HCT116 (cell line): ENCODE data around the gene SLC5A4. TPM values are rescaled to one million over a fixed set of nuclear protein-coding genes. Genes with fewer than 3 reads are reported as not detected.

Source experiments
- ATAC-seq: fragments of 200-7000 bp; cut with Tn5 transposase; 2 replicates; pipeline ENCODE4 v1.9.1; 2020; ENCODE audit warnings: mild to moderate bottlenecking, moderate library complexity
- BruUV-seq: library from RNA; stranded (reverse); fragments of 400-500 nt; replicated peaks from 2 replicates; lab custom pipeline; 2021; lab: Mats Ljungman, UMichigan
- CTCF ChIA-PET: fragments of 300-600 bp; sonication (Branson Sonifier 250); formaldehyde crosslinking; loops from one replicate; lab custom pipeline; 2021; ENCODE audit warnings: antibody characterized with exemption; lab: Charles Lee
- POLR2A ChIA-PET: fragments of 300-600, 350-600 bp; sonication (Branson Sonifier 250); formaldehyde crosslinking; loops from one replicate; lab custom pipeline; 2021; ENCODE audit warnings: antibody characterized with exemption; lab: Charles Lee
- RAD21 ChIA-PET, 2 experiments: fragments of 300-600 bp; sonication (Branson Sonifier 250); formaldehyde crosslinking; loops; one replicate each; lab custom pipeline; 2023; ENCODE audit warnings: low total read pairs in 2 of 2; ENCODE audit not compliant: uncharacterized antibody in 2 of 2, unreplicated experiment in 2 of 2, low non-redundant PET in 1 of 2; lab: Charles Lee
- DNase-seq: peaks from one replicate; pipeline ENCODE4 v3.0.0-alpha.2; 2010; ENCODE audit warnings: low read depth, low spot score
- H2AFZ ChIP-seq: fragments of 200-600 bp; shearing (Covaris generic), sonication (generic); 2 replicates; pipeline ENCODE4 v1.6.1; 2017; ENCODE audit warnings: low read depth, mixed run types, mixed read lengths, antibody characterized with exemption, low read length; ENCODE audit not compliant: poor library complexity, severe bottlenecking
- H3K27ac ChIP-seq: 2 replicates; pipeline ENCODE4 v1.5.1; 2012; ENCODE audit warnings: low read depth, low read length
- H3K27me3 ChIP-seq: fragments of 200-600 bp; sonication (generic); 2 replicates; pipeline ENCODE4 v1.6.1; 2016; ENCODE audit warnings: mixed run types, low read length, mixed read lengths; ENCODE audit not compliant: insufficient read depth
- H3K36me3 ChIP-seq, 2 experiments: fragments of 200-500 bp in 1 of 2; fragments of 200-600 bp in 1 of 2; sonication (Bioruptor generic) in 1 of 2; sonication (generic) in 1 of 2; 2 replicates each; pipeline versions ENCODE4 v1.5.1 to v1.6.1; 2014 to 2016; ENCODE audit warnings: low read length in 2 of 2, inconsistent platforms in 1 of 2, mixed read lengths in 1 of 2, mixed run types in 1 of 2; ENCODE audit not compliant: insufficient read depth in 2 of 2, control insufficient read depth in 1 of 2
- H3K4me1 ChIP-seq, 2 experiments: fragments of 200-600 bp in 1 of 2; sonication (generic) in 1 of 2; 2 replicates each; pipeline versions ENCODE4 v1.5.1 to v1.6.1; 2012 to 2017; ENCODE audit warnings: low read length in 2 of 2, inconsistent platforms in 1 of 2, mild to moderate bottlenecking in 1 of 2, mixed read lengths in 1 of 2, mixed run types in 1 of 2, moderate library complexity in 1 of 2; ENCODE audit not compliant: insufficient read depth in 2 of 2, control insufficient read depth in 1 of 2
- H3K4me2 ChIP-seq: fragments of 200-600 bp; sonication (generic); 2 replicates; pipeline ENCODE4 v1.6.1; 2017; ENCODE audit warnings: mixed run types, low read length, mixed read lengths
- H3K4me3 ChIP-seq, 2 experiments: fragments of 200-600 bp in 1 of 2; sonication (generic) in 1 of 2; replicated peaks in 1 of 2; 2 replicates each; pipeline ENCODE4 v1.5.1; 2011 to 2016; ENCODE audit warnings: low read length in 2 of 2, control low read depth in 1 of 2, low read depth in 1 of 2, mild to moderate bottlenecking in 1 of 2, mixed read lengths in 1 of 2, mixed run types in 1 of 2
- H3K79me2 ChIP-seq: fragments of 200-600 bp; sonication (generic); 2 replicates; pipeline ENCODE4 v1.6.1; 2017; ENCODE audit warnings: mild to moderate bottlenecking, mixed run types, low read length, moderate library complexity, mixed read lengths; ENCODE audit not compliant: insufficient read depth
- H3K9ac ChIP-seq: fragments of 200-600 bp; sonication (generic); 2 replicates; pipeline ENCODE4 v1.6.1; 2016; ENCODE audit warnings: low read length, mixed read lengths
- H3K9me2 ChIP-seq: fragments of 200-600 bp; sonication (generic), shearing (Covaris generic); 2 replicates; pipeline ENCODE4 v1.6.1; 2017; ENCODE audit warnings: mixed run types, mild to moderate bottlenecking, moderate library complexity; ENCODE audit not compliant: insufficient read depth
- H3K9me3 ChIP-seq, 2 experiments: fragments of 200-500 bp in 1 of 2; fragments of 200-600 bp in 1 of 2; sonication (Bioruptor generic) in 1 of 2; sonication (generic) in 1 of 2; 2 replicates each; pipeline ENCODE4 v1.6.1; 2014 to 2017; ENCODE audit warnings: low read length in 2 of 2, mixed read lengths in 2 of 2, inconsistent platforms in 1 of 2, low read depth in 1 of 2, mild to moderate bottlenecking in 1 of 2, mixed run types in 1 of 2, moderate library complexity in 1 of 2; ENCODE audit not compliant: control insufficient read depth in 1 of 2, insufficient read depth in 1 of 2
- H4K20me1 ChIP-seq: fragments of 200-600 bp; sonication (generic), shearing (Covaris generic); 2 replicates; pipeline ENCODE4 v1.6.1; 2017; ENCODE audit warnings: mixed run types, mild to moderate bottlenecking, moderate library complexity; ENCODE audit not compliant: insufficient read depth
- ATF3 ChIP-seq: IDR thresholded peaks from 2 replicates; pipeline ENCODE4 v1.6.1; 2012
- CBX3 ChIP-seq: IDR thresholded peaks from 2 replicates; pipeline ENCODE4 v1.6.1; 2012; ENCODE audit warnings: low read depth
- CEBPB ChIP-seq: IDR thresholded peaks from 2 replicates; pipeline ENCODE4 v1.6.1; 2012; ENCODE audit warnings: low read depth
- ELF1 ChIP-seq: IDR thresholded peaks from 2 replicates; pipeline ENCODE4 v1.6.1; 2012; ENCODE audit warnings: low read depth, borderline replicate concordance
- EZH2 ChIP-seq: fragments of 200-600 bp; sonication (generic); IDR thresholded peaks from 2 replicates; pipeline ENCODE4 v1.6.1; 2017; ENCODE audit warnings: antibody characterized with exemption, mixed run types
- EZH2phosphoT487 ChIP-seq: fragments of 200-600 bp; IDR thresholded peaks from 2 replicates; pipeline ENCODE4 v1.6.1; 2018; ENCODE audit warnings: antibody characterized with exemption, borderline replicate concordance
- FOSL1 ChIP-seq: IDR thresholded peaks from 2 replicates; pipeline ENCODE4 v1.6.1; 2012; ENCODE audit warnings: low read depth
- MAX ChIP-seq: IDR thresholded peaks from 2 replicates; pipeline ENCODE4 v1.6.1; 2012
- POLR2A ChIP-seq: IDR thresholded peaks from 2 replicates; pipeline ENCODE4 v1.7.0; 2011; ENCODE audit warnings: borderline replicate concordance; ENCODE audit not compliant: insufficient read depth, insufficient read length; ENCODE audit errors: extremely low read depth
- POLR2AphosphoS5 ChIP-seq: IDR thresholded peaks from 2 replicates; pipeline ENCODE4 v1.6.1; 2011; ENCODE audit warnings: mild to moderate bottlenecking, low read depth, low read length, moderate library complexity
- RAD21 ChIP-seq: IDR thresholded peaks from 2 replicates; pipeline ENCODE4 v1.6.1; 2012; ENCODE audit warnings: low read depth, mild to moderate bottlenecking
- SIN3A ChIP-seq: IDR thresholded peaks from 2 replicates; pipeline ENCODE4 v1.6.1; 2012; ENCODE audit warnings: low read depth
- SP1 ChIP-seq: IDR thresholded peaks from 2 replicates; pipeline ENCODE4 v1.6.1; 2012; ENCODE audit warnings: low read depth
- SRF ChIP-seq: IDR thresholded peaks from 2 replicates; pipeline ENCODE4 v1.6.1; 2012; ENCODE audit warnings: low read depth
- TCF7L2 ChIP-seq: IDR thresholded peaks from 2 replicates; pipeline ENCODE4 v1.7.0; 2011; ENCODE audit warnings: borderline replicate concordance, inconsistent platforms; ENCODE audit not compliant: insufficient read depth, insufficient read length; ENCODE audit errors: extremely low read depth
- YY1 ChIP-seq: IDR thresholded peaks from 2 replicates; pipeline ENCODE4 v1.6.1; 2011; ENCODE audit warnings: low read length, low read depth, moderate library complexity, mild to moderate bottlenecking; ENCODE audit not compliant: insufficient replicate concordance; ENCODE audit errors: extremely low read depth
- ZFX ChIP-seq: fragments of 450-650 bp; IDR thresholded peaks from 2 replicates; pipeline ENCODE4 v1.6.1; 2017
- intact Hi-C: fragments of 100-400 bp; cut with micrococcal nuclease; formaldehyde crosslinking; loops from 2 replicates; pipeline ENCODE4 v1.10.0; 2022
- total RNA-seq: library from RNA; stranded (reverse); gene quantifications from one replicate; pipeline ENCODE4 v1.2.1, GENCODE V29; 2021; ENCODE audit not compliant: unreplicated experiment

SLC5A4 gene
- total RNA-seq, 1 experiment from 2014 or later: 0.22 TPM

GRCh38 chr22:32200752-32201151, 54.4 kb downstream of the SLC5A4 start:
- Histone ChIP-seq H3K36me3 (no peaks in the 10 kb centered on the region), H3K4me2 (no peak overlapping the region), H3K9ac (no peak overlapping the region), H4K20me1 (no peaks in the 10 kb centered on the region), H2AFZ (no peak overlapping the region), H3K9me3 (no peaks in the 10 kb centered on the region), H3K9me2 (no peaks in the 10 kb centered on the region), H3K4me3 (no peak overlapping the region), H3K27me3 (0 out of 2 replicates have a peak, but pooled peaks cover 5% of the 10 kb centered on the region), H3K4me1 (peaks cover 13 to 29% of the 10 kb centered on the region in 2 experiments), H3K79me2 (no peaks in the 10 kb centered on the region), H3K27ac (no peak overlapping the region)
- intact Hi-C loops: loop anchor here (10.0 kb wide), 2 partner anchors 174 to 274 kb away; partner anchors contain the start of gene FBXO7
- TF ChIP-seq EZH2phosphoT487: no peak
- TF ChIP-seq POLR2A: no peak
- TF ChIP-seq RAD21: no peak
- TF ChIP-seq EZH2: no peak
- no peak for TF ChIP-seq CEBPB
- TF ChIP-seq YY1: no peak
- no peak for TF ChIP-seq ATF3
- TF ChIP-seq SP1: no peak
- no peak for TF ChIP-seq ZFX
- no peak for TF ChIP-seq FOSL1
- no peak for TF ChIP-seq MAX
- no peak for TF ChIP-seq CBX3
- RAD21 ChIA-PET: no interaction called here
- ATAC-seq (no peak), DNase-seq (no peak)
- POLR2A ChIA-PET: no interaction called here
- BruUV-seq: no TSS peak
- CTCF ChIA-PET: interaction anchor here (1.4 kb wide), 1 partner anchor 224 kb away, joined by 3 read pairs; no protein-coding TSS in a partner anchor

GRCh38 chr22:32199961-32200360, 55.2 kb downstream of the SLC5A4 start:
- no peaks in the 10 kb centered on the region for H3K79me2 ChIP-seq
- DNase-seq (no peak), ATAC-seq (no peak)
- H3K27ac ChIP-seq: no peak overlapping the region
- CTCF ChIA-PET: interaction anchor here (1.4 kb wide), 1 partner anchor 223 kb away, joined by 3 read pairs; no protein-coding TSS in a partner anchor
- H3K9ac ChIP-seq: no peak overlapping the region
- no peak overlapping the region for H3K4me2 ChIP-seq
- no peaks in the 10 kb centered on the region for H3K9me3 ChIP-seq
- H4K20me1 ChIP-seq: no peaks in the 10 kb centered on the region
- POLR2A ChIA-PET: no interaction called here
- H3K36me3 ChIP-seq: no peaks in the 10 kb centered on the region
- no TSS peak for BruUV-seq
- intact Hi-C loops: loop anchor here (10.0 kb wide), 2 partner anchors 175 to 275 kb away; partner anchors contain the start of gene FBXO7
- 0 out of 2 replicates have a peak, but pooled peaks cover 5% of the 10 kb centered on the region for H3K27me3 ChIP-seq
- RAD21 ChIA-PET: no interaction called here
- H2AFZ ChIP-seq: no peak overlapping the region
- H3K9me2 ChIP-seq: no peaks in the 10 kb centered on the region
- H3K4me3 ChIP-seq: no peak overlapping the region
- H3K4me1 ChIP-seq: peaks cover 13 to 23% of the 10 kb centered on the region in 2 experiments
- TF ChIP-seq POLR2A: no peak
- TF ChIP-seq EZH2: no peak
- TF ChIP-seq TCF7L2: no peak
- no peak for TF ChIP-seq ATF3
- TF ChIP-seq SP1: no peak
- no peak for TF ChIP-seq POLR2AphosphoS5
- TF ChIP-seq CBX3: no peak
- no peak for TF ChIP-seq RAD21
- no peak for TF ChIP-seq SRF
- TF ChIP-seq ELF1: no peak
- TF ChIP-seq SIN3A: no peak
- no peak for TF ChIP-seq CEBPB
- TF ChIP-seq MAX: no peak
- no peak for TF ChIP-seq FOSL1
